Mucosa of stomach (tissue), 1 donor: ENCODE data around the gene CDC14B.

ENCODE experiments used
- H3K27me3 ChIP-seq: one replicate; pipeline ENCODE4 v1.7.0; 2013; ENCODE audit warnings: mild to moderate bottlenecking, low read length; ENCODE audit not compliant: control insufficient read depth, insufficient read depth
- H3K36me3 ChIP-seq: one replicate; pipeline ENCODE4 v1.7.0; 2013; ENCODE audit warnings: low read length; ENCODE audit not compliant: control insufficient read depth, insufficient read depth
- H3K4me1 ChIP-seq: one replicate; pipeline ENCODE4 v1.7.0; 2013; ENCODE audit warnings: mild to moderate bottlenecking, low read length; ENCODE audit not compliant: control insufficient read depth, insufficient read depth
- H3K4me3 ChIP-seq: one replicate; pipeline ENCODE4 v1.7.0; 2013; ENCODE audit warnings: low read length
- H3K9ac ChIP-seq: one replicate; pipeline ENCODE4 v1.7.0; 2013; ENCODE audit warnings: mild to moderate bottlenecking, low read length, moderate library complexity
- H3K9me3 ChIP-seq: one replicate; pipeline ENCODE4 v1.7.0; 2013; ENCODE audit warnings: mild to moderate bottlenecking, low read length, moderate library complexity; ENCODE audit not compliant: control insufficient read depth
- donor health status: Pancreatic carcinoma.

CDC14B gene

GRCh38 chr9:96491079-96491879, 128.4 kb downstream of the CDC14B start:
- H3K4me3 ChIP-seq = no peak overlapping the region
- H3K9me3 ChIP-seq = no peaks in the 10 kb centered on the region
- H3K4me1 ChIP-seq = peaks cover 38% of the 10 kb centered on the region
- no peaks in the 10 kb centered on the region for H3K36me3 ChIP-seq
- H3K27me3 ChIP-seq = no peaks in the 10 kb centered on the region
- H3K9ac ChIP-seq = no peak overlapping the region

- Histone ChIP-seq H3K9me3 (no peaks in the 10 kb centered on the region), H3K4me3 (no peak overlapping the region), H3K4me1 (peaks cover 41% of the 10 kb centered on the region), H3K9ac (no peak overlapping the region), H3K27me3 (no peaks in the 10 kb centered on the region), H3K36me3 (no peaks in the 10 kb centered on the region)
These were observed 129.0 kb downstream of the CDC14B start for GRCh38 chr9:96490534-96491078.

DNA sequence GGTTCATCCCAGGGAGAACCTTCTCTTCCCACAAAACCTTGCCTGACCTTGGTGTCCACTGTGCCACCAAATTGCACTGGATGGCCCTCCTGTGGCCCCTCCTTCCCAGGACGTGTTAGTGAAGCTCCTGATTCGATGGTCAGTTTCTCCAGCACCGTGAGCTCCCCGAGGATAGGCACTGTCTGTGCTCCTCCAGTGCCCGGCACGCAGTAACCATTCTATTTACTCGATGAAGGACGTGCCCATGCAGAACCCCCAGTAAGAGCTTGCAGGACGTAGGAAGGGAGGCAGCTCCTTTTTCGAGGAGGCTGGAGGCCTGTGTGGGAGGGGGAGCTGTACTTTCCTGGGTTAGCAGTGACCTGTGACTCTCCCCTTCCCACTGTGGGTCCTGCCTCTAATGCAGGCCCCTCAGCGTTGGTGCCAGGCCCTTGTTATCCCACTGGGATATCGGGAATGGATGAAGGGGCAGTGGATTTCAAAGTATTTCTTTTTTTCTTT, 130.1 kb downstream of the CDC14B start:
- no peaks in the 10 kb centered on the region for H3K36me3 ChIP-seq
- H3K4me3 ChIP-seq = no peak overlapping the region
- H3K9me3 ChIP-seq = no peaks in the 10 kb centered on the region
- no peak overlapping the region for H3K9ac ChIP-seq
- H3K27me3 ChIP-seq = no peaks in the 10 kb centered on the region
- H3K4me1 ChIP-seq = peaks cover 41% of the 10 kb centered on the region

- no peaks in the 10 kb centered on the region for H3K9me3 ChIP-seq
- no peaks in the 10 kb centered on the region for H3K36me3 ChIP-seq
- no peaks in the 10 kb centered on the region for H3K27me3 ChIP-seq
- no peak overlapping the region for H3K4me3 ChIP-seq
- H3K9ac ChIP-seq = no peak overlapping the region
- peaks cover 41% of the 10 kb centered on the region for H3K4me1 ChIP-seq
These were observed 131.7 kb downstream of the CDC14B start for GRCh38 chr9:96487949-96488348.

DNA sequence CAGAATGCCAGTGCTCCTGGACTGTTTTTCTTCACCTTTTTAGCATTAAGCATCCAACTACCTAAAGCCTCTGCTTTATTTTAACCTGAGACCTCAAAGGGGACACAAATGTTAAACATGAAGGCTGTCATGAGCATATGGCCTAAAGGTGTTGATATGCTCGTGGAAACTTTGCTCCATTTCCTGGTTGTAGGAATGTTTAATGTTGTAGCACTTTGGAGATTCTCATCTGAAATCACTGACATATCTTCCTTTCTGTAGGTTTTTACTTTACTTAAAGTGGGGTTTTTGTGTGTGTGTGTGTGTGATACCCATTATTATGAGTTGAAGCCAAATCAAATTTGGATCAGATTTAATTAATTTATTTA, 132.6 kb downstream of the CDC14B start:
- Histone ChIP-seq H3K27me3 (no peaks in the 10 kb centered on the region), H3K9ac (no peak overlapping the region), H3K4me3 (no peak overlapping the region), H3K9me3 (no peaks in the 10 kb centered on the region), H3K36me3 (no peaks in the 10 kb centered on the region), H3K4me1 (peaks cover 38% of the 10 kb centered on the region)

- Histone ChIP-seq H3K9ac (no peak overlapping the region), H3K4me1 (peaks cover 33% of the 10 kb centered on the region), H3K4me3 (no peak overlapping the region), H3K9me3 (no peaks in the 10 kb centered on the region), H3K36me3 (no peaks in the 10 kb centered on the region), H3K27me3 (no peaks in the 10 kb centered on the region)
These were observed 133.1 kb downstream of the CDC14B start for GRCh38 chr9:96486386-96487028.

DNA sequence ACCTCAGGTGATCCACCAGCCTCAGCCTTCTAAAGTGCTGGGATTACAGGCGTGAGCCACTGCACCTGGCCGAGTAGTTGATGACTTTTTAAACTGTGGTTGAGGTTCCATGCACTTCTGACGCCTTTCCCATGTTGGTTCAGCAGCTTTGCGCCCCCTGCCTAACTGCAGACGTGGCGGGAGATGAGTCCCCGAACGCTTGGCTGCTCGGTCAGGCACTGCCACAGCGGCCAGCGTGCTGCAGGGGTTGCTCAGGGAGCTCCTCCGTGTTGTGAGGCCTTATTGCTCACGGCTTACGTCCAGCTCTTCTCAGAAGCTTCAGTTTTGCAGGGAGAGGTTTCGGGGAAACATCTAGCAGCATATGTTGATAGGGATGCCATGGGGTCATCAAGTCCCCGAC, 134.4 kb downstream of the CDC14B start:
- Histone ChIP-seq H3K9me3 (no peaks in the 10 kb centered on the region), H3K27me3 (no peaks in the 10 kb centered on the region), H3K4me3 (no peak overlapping the region), H3K4me1 (peaks cover 23% of the 10 kb centered on the region), H3K36me3 (no peaks in the 10 kb centered on the region), H3K9ac (no peak overlapping the region)

DNA sequence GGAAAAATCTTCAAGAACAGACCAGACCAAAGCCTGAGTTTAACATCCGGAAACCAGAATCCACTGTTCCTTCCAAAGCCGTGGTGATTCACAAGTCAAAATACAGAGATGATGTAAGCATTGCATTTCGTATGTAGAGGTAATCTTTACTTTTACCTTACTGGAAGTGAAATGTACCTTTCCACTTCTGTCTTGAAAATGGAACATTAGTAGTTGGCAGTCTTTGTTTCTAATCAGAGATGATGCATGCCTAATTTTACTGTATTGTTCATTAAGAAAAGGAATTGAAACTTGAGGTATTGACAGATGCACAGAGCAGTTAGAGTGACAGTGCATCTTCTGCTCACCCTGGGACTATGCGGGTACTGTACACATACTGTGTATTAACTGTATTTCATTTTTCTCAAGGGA, 135.1 kb downstream of the CDC14B start:
- no peak overlapping the region for H3K9ac ChIP-seq
- H3K9me3 ChIP-seq = no peaks in the 10 kb centered on the region
- no peaks in the 10 kb centered on the region for H3K27me3 ChIP-seq
- H3K4me3 ChIP-seq = no peak overlapping the region
- no peaks in the 10 kb centered on the region for H3K36me3 ChIP-seq
- H3K4me1 ChIP-seq = peaks cover 23% of the 10 kb centered on the region

DNA sequence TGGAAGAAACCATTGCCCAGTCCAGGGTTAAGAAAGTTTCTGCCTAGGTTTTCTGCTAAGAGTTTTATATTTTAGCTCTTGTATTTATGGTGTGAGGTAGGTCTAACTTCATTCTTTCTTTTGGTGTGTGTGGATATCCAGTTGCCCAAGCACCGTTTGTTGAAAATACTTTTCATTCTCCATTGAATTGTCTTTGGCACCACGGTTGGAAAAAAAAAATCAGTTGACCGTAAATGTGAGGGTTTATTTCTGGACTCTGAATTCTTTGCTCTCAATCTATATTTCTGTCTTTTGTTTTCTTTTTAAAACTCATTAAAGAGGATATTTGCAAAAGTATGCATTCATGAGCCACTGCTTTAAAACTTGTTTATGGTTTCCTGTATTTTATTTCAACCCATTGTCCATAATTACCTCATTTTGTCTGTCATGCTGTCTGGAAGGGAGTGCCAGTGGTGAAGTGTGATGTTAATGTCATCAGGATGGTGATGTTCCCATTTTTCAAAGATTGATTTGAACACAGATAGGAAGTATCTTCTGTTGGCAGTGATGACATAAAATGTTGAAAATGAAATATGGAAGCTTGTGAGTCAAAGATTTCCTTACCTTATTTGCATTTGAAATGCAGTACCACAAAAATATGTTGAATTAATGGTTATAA, 135.8 kb downstream of the CDC14B start:
- no peaks in the 10 kb centered on the region for H3K9me3 ChIP-seq
- peaks cover 23% of the 10 kb centered on the region for H3K4me1 ChIP-seq
- H3K36me3 ChIP-seq = no peaks in the 10 kb centered on the region
- H3K27me3 ChIP-seq = no peaks in the 10 kb centered on the region
- H3K4me3 ChIP-seq = no peak overlapping the region
- H3K9ac ChIP-seq = no peak overlapping the region

DNA sequence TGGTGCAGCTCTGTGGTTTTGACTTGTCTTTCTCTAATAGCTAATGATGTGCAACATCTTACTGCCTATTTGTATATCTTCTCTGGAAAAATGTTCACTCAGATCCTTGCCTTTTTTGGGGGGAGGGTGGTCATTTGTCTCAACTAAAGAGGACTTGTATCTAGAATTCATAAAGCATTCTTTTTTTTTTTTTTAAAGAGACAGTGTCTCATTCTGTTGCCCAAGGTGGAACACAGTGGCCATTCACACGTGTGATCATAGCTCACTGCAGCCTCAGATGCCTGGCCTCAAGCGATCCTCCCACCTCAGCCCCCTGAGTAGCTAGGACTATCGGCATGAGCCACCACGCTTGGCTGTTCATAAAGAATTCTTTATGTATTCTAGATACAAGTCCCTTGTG, 136.4 kb downstream of the CDC14B start:
- H3K9ac ChIP-seq = no peak overlapping the region
- H3K4me3 ChIP-seq = no peak overlapping the region
- peaks cover 22% of the 10 kb centered on the region for H3K4me1 ChIP-seq
- no peaks in the 10 kb centered on the region for H3K27me3 ChIP-seq
- no peaks in the 10 kb centered on the region for H3K36me3 ChIP-seq
- H3K9me3 ChIP-seq = no peaks in the 10 kb centered on the region

- Histone ChIP-seq H3K9ac (no peak overlapping the region), H3K4me3 (no peak overlapping the region), H3K27me3 (no peaks in the 10 kb centered on the region), H3K4me1 (peaks cover 15% of the 10 kb centered on the region), H3K36me3 (no peaks in the 10 kb centered on the region), H3K9me3 (no peaks in the 10 kb centered on the region)
These were observed 137.2 kb downstream of the CDC14B start for GRCh38 chr9:96482476-96482875.

DNA sequence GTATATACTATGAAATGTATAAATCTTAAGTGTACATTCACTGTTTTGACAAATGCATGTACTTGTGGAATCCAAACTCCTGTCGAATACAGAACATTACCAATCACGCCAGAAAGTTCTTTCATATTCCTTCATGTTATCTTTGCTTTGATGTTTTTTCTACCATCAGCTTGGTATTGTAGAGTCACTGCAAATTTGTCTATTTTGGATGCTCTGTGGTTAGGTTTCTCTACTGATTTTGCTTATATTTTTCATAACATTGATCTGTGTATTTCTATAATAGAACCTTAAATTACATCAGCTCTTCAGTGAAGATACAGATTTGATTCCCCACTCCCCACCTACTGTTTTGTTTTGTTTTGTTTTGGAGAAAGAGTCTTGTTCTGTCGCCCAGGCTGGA, 138.9 kb downstream of the CDC14B start:
- Histone ChIP-seq H3K27me3 (no peaks in the 10 kb centered on the region), H3K4me3 (no peak overlapping the region), H3K9ac (no peak overlapping the region), H3K36me3 (no peaks in the 10 kb centered on the region), H3K9me3 (no peaks in the 10 kb centered on the region), H3K4me1 (no peaks in the 10 kb centered on the region)
